DND-41 (cell line): ENCODE measurements around the gene NSF.
"Not testable (repeated sequence)": the region's sequence is repeated elsewhere in the genome, so short reads cannot be mapped to it uniquely, and the experiment has no call there.

Source experiments
- ATAC-seq: fragments of 200-7000 bp; cut with Tn5 transposase; 3 replicates; pipeline ENCODE4 v1.9.1; 2021; ENCODE audit warnings: low read depth; ENCODE audit not compliant: insufficient read depth
- DNase-seq: peaks from one replicate; pipeline ENCODE4 v3.0.0-alpha.2; 2020
- H2AFZ ChIP-seq: 2 replicates; pipeline ENCODE4 v1.6.0; 2012; ENCODE audit warnings: low read depth, low read length
- H3K27ac ChIP-seq: 2 replicates; pipeline ENCODE4 v1.5.1; 2012; ENCODE audit warnings: low read length, inconsistent platforms
- H3K27me3 ChIP-seq: fragments of 200-600 bp; sonication (generic); 2 replicates; pipeline ENCODE4 v1.6.0; 2012; ENCODE audit warnings: low read length, mild to moderate bottlenecking, inconsistent platforms; ENCODE audit not compliant: insufficient read depth, poor library complexity
- H3K36me3 ChIP-seq: 2 replicates; pipeline ENCODE4 v1.5.1; 2012; ENCODE audit warnings: low read length, inconsistent platforms; ENCODE audit not compliant: insufficient read depth
- H3K4me1 ChIP-seq: 2 replicates; pipeline ENCODE4 v1.5.1; 2012; ENCODE audit warnings: mild to moderate bottlenecking, low read length; ENCODE audit not compliant: insufficient read depth
- H3K4me2 ChIP-seq: 2 replicates; pipeline ENCODE4 v1.6.0; 2012; ENCODE audit warnings: mild to moderate bottlenecking, moderate library complexity, low read length, inconsistent platforms; ENCODE audit not compliant: insufficient read depth
- H3K4me3 ChIP-seq, 2 experiments: fragments of 200-600 bp in 1 of 2; shearing (Covaris generic) in 1 of 2; 2 replicates each; pipeline ENCODE4 v1.5.1; 2012 to 2016; ENCODE audit warnings: inconsistent platforms in 2 of 2, low read length in 2 of 2, mild to moderate bottlenecking in 2 of 2, low read depth in 1 of 2, moderate library complexity in 1 of 2
- H3K79me2 ChIP-seq: 2 replicates; pipeline ENCODE4 v1.6.0; 2012; ENCODE audit warnings: low read length, inconsistent platforms; ENCODE audit not compliant: insufficient read depth
- H3K9ac ChIP-seq: 2 replicates; pipeline ENCODE4 v1.6.0; 2012; ENCODE audit warnings: low read depth, mild to moderate bottlenecking, inconsistent platforms, low read length, moderate library complexity
- H3K9me3 ChIP-seq: 2 replicates; pipeline ENCODE4 v1.5.1; 2012; ENCODE audit warnings: low read length, moderate library complexity, mild to moderate bottlenecking, inconsistent platforms; ENCODE audit not compliant: insufficient read depth, severe bottlenecking
- H4K20me1 ChIP-seq: 2 replicates; pipeline ENCODE4 v1.6.0; 2012; ENCODE audit warnings: low read length; ENCODE audit not compliant: insufficient read depth
- CTCF ChIP-seq: IDR thresholded peaks from 2 replicates; pipeline ENCODE4 v1.5.1; 2012; ENCODE audit warnings: borderline replicate concordance, low read length, moderate library complexity, mild to moderate bottlenecking; ENCODE audit not compliant: poor library complexity, severe bottlenecking; ENCODE audit errors: extremely low read depth
- EZH2 ChIP-seq: IDR thresholded peaks from 3 replicates; pipeline ENCODE4 v1.6.1; 2012; ENCODE audit warnings: borderline replicate concordance, low read depth, mild to moderate bottlenecking, moderate library complexity, low read length, inconsistent platforms; ENCODE audit not compliant: severe bottlenecking

Gene NSF

GRCh38 chr17:46756081-46756735 is 165.7 kb downstream of the NSF start:
- no peak overlapping the region for H3K4me3 ChIP-seq
- ATAC-seq: no peak

GRCh38 chr17:46756861-46757260 is 166.4 kb downstream of the NSF start:
- no peak for DNase-seq
- no peak for TF ChIP-seq EZH2
- TF ChIP-seq CTCF: no peak
- Histone ChIP-seq H4K20me1 (no peaks in the 10 kb centered on the region), H3K9ac (no peak overlapping the region), H2AFZ (no peak overlapping the region), H3K79me2 (no peaks in the 10 kb centered on the region), H3K36me3 (peaks cover 40% of the 10 kb centered on the region), H3K27ac (no peak overlapping the region), H3K27me3 (no peaks in the 10 kb centered on the region), H3K4me1 (no peaks in the 10 kb centered on the region), H3K4me3 (no peak overlapping the region), H3K4me2 (no peak overlapping the region), H3K9me3 (no peaks in the 10 kb centered on the region)
- ATAC-seq: no peak

More at GRCh38 chr17:46756081-46756735, 165.7 kb downstream of the NSF start:
- Histone ChIP-seq H3K4me2 (no peak overlapping the region), H3K9me3 (no peaks in the 10 kb centered on the region), H3K27me3 (no peaks in the 10 kb centered on the region), H3K4me1 (no peaks in the 10 kb centered on the region), H3K27ac (no peak overlapping the region), H2AFZ (no peak overlapping the region), H4K20me1 (no peaks in the 10 kb centered on the region), H3K36me3 (peaks cover 46% of the 10 kb centered on the region), H3K79me2 (no peaks in the 10 kb centered on the region), H3K9ac (no peak overlapping the region)
- DNase-seq: no peak
- TF ChIP-seq EZH2: no peak
- TF ChIP-seq CTCF: no peak

GRCh38 chr17:46757588-46757987 is 167.1 kb downstream of the NSF start:
- not testable (repeated sequence) for H3K4me1 ChIP-seq, H3K4me3 ChIP-seq, H3K9me3 ChIP-seq, H2AFZ ChIP-seq, H3K4me2 ChIP-seq, H3K27me3 ChIP-seq, ATAC-seq, H3K79me2 ChIP-seq, H3K9ac ChIP-seq, H4K20me1 ChIP-seq, H3K27ac ChIP-seq, DNase-seq
- H3K36me3 ChIP-seq: peaks cover 37% of the 10 kb centered on the region

GRCh38 chr17:46758614-46759013 is 168.1 kb downstream of the NSF start:
- no peak for DNase-seq
- Histone ChIP-seq H3K4me1 (no peaks in the 10 kb centered on the region), H2AFZ (no peak overlapping the region), H3K79me2 (no peaks in the 10 kb centered on the region), H4K20me1 (no peaks in the 10 kb centered on the region), H3K27ac (no peak overlapping the region), H3K4me3 (no peak overlapping the region), H3K27me3 (no peaks in the 10 kb centered on the region), H3K4me2 (no peak overlapping the region), H3K9me3 (no peaks in the 10 kb centered on the region), H3K36me3 (peaks cover 31% of the 10 kb centered on the region), H3K9ac (no peak overlapping the region)
- no peak for TF ChIP-seq CTCF
- no peak for TF ChIP-seq EZH2
- ATAC-seq: no peak
